A673 (cell line): ENCODE data around the gene SRBD1.

Experiments used
- CTCF ChIP-seq: fragments of 300-800, 200-600 bp; sonication (generic); conservative IDR thresholded peaks from 2 replicates; pipeline ENCODE4 v1.5.1; 2017; ENCODE audit warnings: low read depth, mild to moderate bottlenecking, antibody characterized with exemption, low read length, moderate library complexity, mixed read lengths
- EZH2 ChIP-seq: fragments of 200-600 bp; sonication (generic); IDR thresholded peaks from 2 replicates; pipeline ENCODE4 v1.6.1; 2017; ENCODE audit warnings: borderline replicate concordance, low read depth, mild to moderate bottlenecking, mixed read lengths, antibody characterized with exemption, low read length; ENCODE audit not compliant: poor library complexity, severe bottlenecking

- no peak for TF ChIP-seq CTCF
- no peak for TF ChIP-seq EZH2
Observed at GRCh38 chr2:45559436-45559835, 51.6 kb downstream of the SRBD1 start.
